HG02981 (cell line): ENCODE measurements around the gene PPRC1.
"Not testable (repeated sequence)": the region's sequence is repeated elsewhere in the genome, so short reads cannot be mapped to it uniquely, and the experiment has no call there.

Experiments
- ATAC-seq: cut with Tn5 transposase; IDR thresholded peaks from one replicate; pipeline ENCODE4 v1.9.1; 2021; ENCODE audit warnings: mild to moderate bottlenecking, moderate library complexity; ENCODE audit not compliant: unreplicated experiment

The PPRC1 gene

DNA sequence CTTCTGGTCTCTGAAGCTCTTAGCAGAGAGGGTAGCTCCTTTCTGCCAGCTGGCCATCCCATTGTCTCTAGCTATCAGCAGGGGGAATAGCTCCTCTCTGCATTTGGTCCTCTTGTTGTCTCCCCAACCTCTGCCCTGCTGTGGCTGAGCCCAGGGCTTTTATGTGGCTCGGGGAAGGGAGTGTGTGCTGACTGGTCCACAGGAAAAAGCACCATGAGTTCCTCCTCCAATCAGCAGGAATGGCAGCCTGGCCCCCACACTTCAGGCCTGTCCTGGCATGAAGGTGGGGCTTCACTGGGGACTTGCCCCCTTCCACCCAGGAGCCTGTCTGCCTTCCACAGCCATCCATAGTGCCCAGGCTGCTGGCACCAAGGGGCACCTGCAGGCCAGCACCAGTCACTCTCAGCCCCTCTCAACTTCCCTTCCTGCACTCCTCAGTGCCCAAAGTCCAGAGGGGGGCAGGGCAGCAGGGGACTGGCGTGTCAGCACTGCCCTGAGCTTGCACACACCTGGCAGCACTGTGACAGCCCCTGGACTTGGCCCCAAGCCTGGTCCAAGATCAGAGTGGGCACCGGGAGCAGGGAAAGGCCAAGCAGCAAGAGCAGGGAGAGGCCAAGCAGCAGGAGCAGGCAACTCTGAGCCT, 55.6 kb downstream of the PPRC1 start:
- ATAC-seq: no peak

GRCh38 chr10:102188941-102189898, 56.4 kb downstream of the PPRC1 start:
- ATAC-seq: not testable (repeated sequence)

DNA sequence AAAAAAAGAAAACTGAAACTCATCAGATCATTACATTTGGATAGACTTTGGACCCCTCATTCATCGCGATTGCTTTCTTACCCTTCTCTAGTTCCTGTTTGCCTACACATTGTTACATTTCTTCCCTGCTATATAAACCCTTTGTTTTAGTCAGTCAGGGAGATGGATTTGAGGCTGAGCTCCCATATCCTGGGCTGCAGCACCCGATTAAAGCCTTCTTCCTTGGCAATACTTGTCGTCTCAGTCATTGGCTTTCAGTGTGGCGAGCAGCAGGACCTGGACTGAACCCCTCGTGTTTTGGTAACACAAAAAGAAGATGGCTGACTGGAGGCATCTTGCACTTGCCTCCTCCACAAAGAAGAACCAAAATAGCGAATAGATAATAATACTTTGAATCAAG, 59.1 kb downstream of the PPRC1 start:
- no peak for ATAC-seq

- ATAC-seq: no peak
Measured at GRCh38 chr10:102195296-102195870, 62.5 kb downstream of the PPRC1 start.

GRCh38 chr10:102196893-102197292, 64.1 kb downstream of the PPRC1 start:
- ATAC-seq: no peak

- ATAC-seq: no peak
Measured at GRCh38 chr10:102198027-102198426, 65.2 kb downstream of the PPRC1 start.
